Stimulated activated CD4-positive, alpha-beta T cell treated with anti-CD3 and anti-CD28 coated beads, Interleukin-4, amount 100 ng/mL, for 1 hour (primary cell): ENCODE measurements around the gene OPCML.

Source experiments
- DNase-seq: peaks from one replicate; pipeline ENCODE4 v3.0.0-alpha.2; 2020

The OPCML gene

DNA sequence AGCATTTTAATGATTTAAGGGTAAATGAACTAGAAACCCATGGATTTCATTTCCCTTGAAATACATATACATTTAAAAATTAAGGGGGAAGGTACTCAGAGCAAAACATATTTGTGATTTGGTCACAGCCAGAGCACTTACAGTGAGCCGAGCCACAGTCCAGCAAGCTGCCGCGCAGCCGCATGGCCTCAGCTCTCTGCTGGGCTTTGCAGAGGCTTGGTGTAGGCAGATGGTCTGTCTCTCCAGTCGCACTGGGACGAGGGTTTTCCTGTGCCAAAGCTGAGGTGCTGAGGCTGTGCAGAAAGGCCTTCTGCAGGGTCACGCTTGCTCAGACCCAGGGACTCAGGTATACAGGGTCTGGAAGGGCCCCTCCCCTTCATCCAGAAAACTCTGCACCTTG, 367.3 kb downstream of the OPCML start:
- no peak for DNase-seq

DNA sequence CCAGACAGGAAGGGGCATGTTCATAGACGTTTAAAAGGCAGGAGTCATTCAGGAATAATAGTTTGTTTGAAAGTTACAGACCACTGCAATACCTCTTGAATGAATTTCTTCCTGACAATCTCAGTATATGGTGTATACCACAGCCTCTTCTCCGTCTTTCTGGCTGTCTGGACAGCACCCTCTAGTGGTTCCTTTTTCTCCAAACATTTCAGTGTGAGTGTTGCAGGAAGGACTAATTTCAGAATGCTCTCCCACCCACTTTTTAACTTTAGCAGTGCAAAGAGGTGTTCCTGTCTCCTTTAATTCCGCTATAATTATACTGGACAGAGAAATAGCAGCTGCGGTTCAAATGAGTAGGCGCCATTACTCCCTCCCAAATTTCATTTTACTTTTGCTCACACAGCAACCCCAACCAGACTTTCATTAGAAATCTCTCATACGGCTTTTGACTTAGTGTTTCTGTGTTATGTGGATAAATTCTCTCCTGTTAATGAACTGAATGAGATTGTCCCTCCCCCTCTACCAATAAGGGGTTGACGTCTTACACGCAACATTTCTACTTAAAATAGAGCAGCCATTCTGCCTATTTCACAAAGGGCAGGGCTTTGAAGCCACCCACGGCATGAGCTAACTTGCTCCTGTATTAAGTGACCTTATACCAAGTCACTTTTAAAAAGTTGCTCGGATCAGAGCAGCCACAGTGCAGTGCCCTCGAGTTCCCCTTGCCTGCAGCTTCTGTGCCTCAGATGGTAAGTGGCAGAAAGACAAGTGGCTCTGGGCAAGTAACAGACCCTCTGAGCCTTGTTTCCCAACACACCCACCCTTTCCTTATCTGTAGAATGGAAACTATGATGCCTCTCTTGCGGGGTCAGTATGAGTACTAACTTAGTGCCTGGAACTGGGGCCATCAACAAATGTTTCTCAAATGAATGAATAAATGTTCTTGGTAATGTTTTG, 368.6 kb downstream of the OPCML start:
- DNase-seq, result no peak

DNA sequence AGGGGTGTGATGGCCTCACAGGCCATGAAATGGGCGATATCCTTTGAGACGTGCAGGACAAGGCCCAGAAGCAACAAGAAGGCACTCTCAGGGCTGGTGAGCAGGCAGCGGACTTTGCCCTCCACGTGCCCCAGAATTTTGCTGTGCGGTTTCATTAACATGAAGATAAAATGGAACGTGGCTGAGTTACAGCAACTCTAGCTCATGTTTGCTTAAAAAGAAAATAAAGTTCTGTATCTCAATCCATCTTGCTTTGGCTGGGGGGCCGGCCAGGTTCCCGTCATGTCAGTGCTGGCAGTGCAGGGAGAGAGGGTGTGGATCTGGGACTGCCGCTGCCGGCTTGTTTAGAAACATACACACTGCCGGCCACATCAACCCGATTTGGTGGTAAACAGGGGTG, 370.1 kb downstream of the OPCML start:
- no peak for DNase-seq

DNA sequence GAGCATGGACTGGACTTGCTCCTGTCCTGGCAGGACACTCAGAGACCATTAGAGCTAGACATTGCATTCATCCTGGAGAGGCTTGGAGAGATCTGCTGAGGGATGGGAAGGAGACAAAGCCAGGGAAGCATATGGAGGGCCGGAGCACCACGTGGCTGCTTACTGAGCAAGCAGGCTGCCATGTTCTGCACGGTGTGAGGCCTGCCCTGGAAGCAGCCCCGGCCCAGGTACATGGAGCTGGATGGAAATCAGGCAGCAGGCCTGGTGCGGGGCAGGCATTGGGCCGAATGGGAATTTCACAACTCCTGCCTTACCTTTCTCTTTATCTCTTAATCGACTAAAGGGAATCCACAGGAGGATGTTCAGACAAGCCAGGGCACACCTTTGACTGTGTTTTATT, 371.5 kb downstream of the OPCML start:
- DNase-seq, result no peak

DNA sequence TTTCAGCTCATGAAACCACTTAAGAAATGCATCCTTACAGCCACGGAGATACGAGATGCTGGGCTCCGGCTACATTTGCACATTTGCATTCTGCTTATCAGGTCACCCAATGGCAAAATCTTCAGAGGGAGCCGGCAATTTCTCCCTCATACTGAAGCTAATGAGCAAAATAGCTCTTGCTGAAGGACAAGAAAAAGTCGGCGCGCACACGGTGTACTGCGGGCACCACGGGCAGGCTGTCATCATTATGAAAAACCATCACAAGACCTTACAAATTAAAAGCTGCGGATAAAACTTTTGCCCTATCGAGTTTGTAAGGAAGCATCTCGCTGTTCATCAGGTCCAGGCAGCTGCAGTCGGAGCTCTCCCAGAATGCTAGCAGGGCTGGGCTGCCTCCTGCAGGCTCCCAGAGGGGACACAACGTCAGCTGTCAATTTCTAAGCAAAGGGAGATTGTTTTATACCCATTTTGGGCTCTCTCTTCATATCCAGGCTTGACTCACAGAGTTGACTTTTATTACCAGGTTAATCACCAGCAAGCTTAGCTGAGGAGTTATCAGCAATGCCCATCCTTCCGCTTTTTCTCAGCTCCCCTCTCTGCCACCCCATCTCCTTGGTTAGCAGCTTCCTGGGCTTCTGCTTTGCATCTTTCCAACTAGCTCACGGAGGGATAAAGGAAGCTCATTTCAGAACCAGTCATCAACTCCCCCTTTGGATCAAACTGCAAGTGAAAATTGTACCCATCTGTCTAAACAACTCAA, 375.1 kb downstream of the OPCML start:
- DNase-seq, result no peak

DNA sequence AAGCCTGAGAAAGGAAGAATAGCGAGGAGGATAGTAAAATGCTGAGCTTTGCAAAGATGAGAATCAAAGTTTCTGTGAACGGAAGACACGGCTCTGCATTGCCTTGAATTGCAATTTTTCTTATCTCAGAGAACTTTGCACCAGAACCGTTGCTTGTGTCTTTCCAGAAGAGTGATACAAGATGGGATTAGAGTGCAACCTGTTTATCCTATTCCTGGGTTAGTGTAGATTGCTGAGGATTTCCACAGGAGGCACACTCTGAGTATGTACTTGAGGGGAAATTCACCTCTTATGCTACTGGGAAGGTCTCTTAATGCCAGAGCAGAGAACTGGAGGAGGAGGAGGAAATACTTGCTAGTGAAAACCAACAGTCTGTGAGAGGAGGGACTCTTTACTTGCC, 377.5 kb downstream of the OPCML start:
- DNase-seq, result no peak

DNA sequence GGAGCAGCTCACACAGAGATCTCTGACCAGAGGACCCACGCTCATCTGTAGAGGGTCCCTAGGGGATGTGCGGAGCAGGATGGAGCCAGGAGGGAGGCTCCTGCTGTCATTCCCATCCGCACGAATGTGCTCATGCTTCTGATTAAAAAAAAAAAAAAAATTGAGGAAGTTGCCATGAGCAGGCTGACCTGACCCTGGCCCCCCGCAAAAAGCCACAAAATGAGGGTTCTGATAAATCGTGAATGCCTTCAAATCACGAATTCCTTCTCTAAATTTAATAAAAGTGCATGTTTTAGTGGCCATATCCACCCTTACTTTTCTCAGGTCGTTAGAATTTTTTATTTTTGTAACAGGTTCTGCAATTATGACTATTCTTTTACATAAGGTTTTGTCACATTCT, 378.2 kb downstream of the OPCML start:
- no peak for DNase-seq

DNA sequence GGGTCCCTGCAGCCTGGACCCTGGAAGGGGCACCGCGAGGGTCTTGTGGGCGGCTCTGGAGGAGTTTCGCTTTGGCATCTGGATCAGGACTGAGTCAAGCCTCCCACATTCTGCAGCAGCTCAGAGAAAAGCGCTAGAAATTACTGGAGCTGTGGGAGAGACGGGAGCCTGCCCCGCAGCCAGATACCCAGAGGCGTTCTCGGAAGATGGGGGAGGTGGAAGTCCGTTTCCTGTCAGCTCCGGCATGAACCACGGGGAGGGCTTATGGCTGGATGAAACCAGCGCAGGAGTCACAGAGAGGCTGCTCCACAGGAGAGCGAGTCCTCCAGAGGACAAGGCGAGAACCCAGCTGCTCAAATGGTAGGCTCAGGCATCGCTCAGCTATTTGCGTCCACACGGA, 379.3 kb downstream of the OPCML start:
- DNase-seq, result no peak

DNA sequence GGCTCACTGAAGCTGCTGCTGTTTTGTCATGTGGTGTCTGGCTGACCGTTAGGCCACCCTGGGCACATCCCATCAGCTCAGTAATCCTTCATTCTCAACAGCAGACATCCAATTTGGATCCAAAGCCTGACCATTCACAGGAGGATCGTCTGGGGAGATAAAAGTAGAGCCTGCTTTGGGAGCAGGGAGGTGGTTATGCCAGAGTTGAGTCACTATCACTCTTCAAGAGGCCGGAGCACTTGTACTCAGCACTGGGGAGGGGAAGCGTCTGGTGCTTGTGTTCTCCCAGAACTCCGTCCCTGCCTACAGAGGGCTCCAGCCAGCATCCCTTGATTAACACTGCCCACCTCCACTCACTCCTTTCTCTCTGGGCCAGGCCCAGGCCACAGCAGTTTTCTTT, 382.6 kb downstream of the OPCML start:
- DNase-seq, result no peak

DNA sequence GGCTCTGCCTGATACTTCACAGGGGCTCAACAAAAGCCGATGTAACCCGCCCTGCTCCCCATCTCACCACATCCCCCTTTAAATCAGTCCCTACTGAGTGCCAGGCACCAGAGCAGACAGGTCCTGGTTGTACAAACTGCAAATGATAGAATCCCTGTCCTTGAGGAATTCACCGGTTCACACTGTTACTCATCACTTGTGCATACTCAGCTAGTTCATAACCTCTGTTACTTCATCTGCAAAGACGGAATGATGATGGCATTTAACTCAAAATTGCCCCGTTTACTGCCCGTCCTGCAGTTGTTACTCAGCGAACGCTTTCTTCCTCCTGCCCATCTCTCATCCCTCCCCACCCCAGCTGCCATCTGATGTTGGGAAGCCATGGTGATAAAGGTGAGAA, 384.7 kb downstream of the OPCML start:
- no peak for DNase-seq

DNA sequence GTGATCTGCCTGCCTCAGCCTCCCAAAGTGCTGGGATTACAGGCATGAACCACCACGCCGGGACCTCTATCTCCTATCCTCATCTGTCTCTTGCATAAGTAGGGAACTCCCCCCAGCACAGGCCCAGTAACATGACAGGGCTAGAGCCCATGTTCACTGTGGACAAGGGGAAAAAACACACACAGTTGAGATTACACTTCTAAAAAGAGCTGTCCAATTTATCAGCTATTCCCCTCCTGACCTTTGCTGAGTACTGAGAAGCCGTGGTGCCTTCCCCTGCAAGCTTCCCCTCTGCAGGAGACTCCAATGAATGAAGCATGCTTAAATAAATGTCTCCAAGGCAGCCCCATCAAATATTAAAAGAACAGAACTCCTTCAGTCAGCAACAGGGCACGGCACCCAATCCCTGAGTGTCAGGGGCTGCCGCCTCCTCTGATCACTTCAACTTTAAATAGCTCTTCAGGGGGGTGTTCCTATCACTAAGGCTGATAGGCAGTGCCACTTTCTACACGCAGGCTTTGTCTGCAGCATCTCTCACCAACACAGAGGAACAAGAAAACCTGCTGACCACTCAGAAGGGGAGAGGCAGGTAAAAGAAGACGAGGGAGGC, 385.5 kb downstream of the OPCML start:
- no peak for DNase-seq

DNA sequence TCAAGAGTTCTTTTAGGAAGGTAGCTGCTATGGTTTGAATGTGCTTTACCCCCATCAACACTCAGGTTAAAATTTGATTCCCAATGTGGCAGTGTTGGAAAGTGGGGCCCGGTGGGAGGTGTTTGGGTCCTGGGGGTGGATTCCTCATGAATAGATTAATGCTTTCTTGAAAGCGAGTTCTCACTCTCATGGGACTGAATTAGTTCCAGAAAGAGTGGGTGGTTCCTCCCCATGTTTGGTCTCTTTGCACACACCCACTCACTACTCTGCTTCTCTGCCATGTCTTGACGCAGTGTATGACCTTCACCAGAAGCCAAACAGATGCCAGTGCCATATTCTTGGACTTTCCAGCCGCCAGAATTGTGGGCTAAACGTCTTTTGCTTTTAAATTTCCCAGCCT, 394.4 kb downstream of the OPCML start:
- DNase-seq, result no peak

DNA sequence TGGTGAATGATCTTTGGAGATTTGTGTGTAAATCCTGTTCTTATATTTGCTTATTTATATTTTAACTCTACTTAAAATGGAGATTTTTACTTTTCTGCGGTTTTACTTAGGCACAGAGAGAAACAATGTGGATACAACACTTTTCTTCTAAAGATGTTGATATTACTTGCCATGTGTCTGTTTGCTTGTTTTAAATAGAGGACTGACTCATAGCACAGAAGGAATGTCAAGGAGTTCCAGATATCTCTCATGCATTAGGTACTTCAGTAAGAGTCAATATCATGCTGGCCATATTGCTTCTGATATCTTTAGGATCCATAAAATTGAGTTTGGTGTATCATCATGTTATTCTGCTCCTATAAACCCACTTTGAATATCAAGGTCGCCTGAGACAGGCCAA, 395.0 kb downstream of the OPCML start:
- DNase-seq, result no peak

DNA sequence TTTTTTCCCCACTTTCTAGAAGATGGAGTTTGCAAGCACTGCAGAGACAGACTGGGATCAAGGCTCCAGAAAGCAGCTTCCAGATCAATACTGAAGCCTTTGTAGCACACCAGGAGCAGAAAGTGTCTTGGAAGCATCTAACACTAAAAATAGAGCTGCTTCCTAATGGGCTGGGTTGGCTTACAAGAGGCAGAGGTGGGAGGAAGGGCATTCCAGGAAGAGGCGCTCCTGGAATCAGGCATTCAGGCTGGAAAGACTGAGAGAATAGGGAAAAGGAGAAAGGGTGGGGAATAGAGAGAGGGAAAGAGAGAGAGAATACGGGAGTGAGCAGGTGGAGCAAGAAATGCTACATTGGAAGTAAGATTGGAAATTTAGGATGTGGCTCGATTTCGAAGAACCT, 395.9 kb downstream of the OPCML start:
- DNase-seq, result no peak

DNA sequence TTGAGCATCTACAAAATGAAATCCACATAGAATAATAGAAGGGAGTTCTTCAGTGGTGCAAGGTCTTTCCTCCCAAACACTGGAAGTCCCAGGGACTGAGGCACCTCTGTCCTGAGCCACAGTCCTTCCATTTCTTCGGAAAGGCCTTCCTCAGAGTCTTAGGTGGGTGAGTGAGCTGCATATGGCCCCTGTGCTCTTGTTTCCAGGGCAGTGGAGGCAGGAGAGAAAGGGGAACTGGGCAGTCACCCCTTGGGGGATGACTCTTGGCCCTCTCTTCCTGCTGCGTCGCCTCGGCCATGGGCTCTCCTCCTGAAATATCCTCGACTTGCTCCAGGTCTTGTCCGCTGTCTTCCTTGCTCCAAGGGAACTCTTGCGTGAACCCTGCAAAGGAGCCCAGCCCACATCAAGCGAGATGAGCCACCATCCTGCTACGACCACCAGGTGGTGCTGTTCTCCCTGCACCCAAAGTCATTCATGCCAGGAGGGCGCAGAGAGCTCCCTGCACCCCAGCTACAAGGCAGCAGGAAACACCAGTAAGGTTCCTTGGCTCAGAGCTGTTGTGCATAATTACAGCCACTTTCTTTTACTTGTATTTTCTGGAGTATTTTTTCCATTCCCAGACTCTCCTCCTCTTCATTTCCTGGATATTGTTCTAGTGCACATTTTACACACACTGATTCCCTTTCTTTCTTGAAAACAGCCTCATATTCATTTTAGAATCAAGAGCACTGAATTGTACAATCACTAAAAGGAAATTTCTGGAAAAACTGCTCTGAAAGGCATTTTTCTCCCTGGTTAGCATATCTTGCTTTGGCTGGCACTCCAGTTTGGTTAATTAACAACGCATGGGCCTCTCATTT, 397.8 kb downstream of the OPCML start:
- DNase-seq, result peak; percentile 23

DNA sequence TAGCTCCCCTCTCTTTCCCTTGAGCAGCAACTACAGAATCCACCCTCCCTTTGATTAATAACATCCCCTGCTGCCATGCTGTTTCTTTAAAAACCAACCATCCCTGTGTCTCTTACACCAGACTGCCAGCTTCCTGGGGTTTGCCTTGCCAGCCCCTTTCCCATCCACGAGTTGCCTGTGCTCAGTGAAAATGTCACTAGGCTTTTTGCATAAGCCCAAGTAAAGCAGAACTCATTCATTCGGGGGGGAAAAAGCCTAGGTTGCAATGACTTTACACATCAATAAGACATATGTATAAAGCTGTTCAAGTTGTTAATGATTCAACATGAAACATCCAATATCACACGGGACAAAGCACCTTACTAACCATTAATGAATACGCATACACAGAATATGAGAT, 398.7 kb downstream of the OPCML start:
- DNase-seq, result no peak

DNA sequence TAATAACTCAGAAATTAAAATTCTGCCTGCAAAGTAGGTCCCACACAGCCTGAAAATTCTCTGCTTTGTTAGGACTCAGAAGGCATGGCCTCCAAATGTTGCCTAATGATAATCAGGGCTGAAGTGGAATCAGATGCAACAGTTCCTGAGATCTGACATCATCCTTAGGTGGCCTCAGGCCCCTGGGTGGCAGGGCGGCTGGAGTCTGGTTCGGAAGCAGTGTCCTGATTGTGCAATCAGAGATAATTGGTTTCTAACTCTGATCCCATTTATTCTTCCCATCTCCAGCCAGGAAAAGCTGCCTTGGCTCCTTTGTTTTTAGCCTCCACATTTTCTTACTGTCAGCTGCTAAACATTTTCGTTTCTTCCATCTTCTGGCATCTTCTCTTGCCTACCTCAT, 399.3 kb downstream of the OPCML start:
- DNase-seq, result no peak

DNA sequence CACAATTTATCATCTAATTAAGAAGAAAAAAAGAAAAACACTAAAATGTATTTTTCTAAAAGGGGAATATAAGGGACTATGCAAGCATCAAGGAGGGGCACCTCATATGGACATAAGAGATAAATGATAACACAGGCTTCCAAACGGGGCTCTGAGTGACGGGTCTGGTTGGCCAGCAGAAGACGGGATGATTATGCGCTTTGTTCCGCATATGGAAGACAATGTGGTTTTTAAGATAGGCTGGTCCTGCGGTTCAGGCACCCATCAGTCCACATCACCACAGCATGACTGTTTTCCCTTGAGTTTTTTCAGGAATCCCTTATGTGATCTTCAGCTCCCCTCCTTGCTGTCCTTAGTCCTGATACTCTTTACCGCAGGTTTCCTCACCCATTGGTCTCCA, 404.6 kb downstream of the OPCML start:
- DNase-seq, result no peak

DNA sequence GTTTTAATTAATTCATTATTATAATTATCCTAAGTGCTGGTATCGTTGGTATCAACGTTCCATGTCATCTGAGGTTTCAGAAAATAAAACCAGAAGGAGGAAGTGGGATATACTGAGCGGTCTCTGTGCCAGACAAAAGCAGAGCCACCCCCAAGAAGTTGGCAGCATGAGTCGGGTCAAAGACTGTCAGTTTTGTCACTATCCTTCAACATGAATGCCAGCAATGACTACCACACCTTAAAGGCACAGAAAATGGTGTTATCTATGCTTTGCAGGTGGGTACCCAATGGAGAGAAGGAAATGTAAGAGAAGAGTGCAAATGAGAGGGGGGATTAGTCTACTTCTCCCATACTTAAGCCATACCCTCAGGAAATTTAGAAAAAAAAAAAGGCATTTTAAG, 408.5 kb downstream of the OPCML start:
- DNase-seq, result no peak

DNA sequence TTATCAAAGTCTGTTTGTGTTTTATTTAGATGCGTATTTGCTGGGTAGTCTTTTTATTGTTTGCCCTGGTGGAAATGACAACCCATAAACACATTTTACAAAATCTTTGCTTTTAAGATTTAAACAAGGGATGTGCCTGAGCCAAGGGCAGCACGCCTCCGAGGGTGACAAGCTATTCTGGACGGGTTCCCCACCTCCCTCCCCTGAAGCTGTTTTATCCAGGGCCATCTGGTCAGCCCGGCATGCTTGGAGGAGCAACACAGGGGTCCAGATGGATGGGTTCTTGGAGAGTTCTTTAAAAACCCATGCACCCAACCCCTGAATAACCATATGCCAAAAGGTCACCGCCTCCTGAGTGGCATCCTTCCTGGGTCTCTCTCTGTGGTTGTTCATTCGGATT, 408.9 kb downstream of the OPCML start:
- no peak for DNase-seq

DNA sequence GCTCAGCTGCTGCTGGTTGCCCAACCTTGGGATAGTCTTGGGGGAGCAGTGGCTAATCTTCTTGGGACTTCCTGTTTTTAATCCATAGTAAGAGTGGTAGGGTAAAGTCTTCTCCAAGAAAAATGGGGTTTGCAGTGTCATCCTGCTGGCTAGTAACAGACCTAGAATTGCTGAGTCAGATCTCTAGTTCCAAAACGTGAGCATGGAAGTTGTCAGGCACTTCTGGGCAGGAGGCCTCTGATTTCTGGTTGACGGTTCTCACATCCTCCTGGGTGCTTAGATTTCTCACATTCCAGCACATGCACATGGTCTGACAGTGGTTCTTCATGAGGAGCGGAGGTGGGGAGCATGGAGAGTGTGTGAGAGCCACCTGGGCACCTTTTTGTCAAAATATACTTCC, 410.0 kb downstream of the OPCML start:
- DNase-seq, result no peak

DNA sequence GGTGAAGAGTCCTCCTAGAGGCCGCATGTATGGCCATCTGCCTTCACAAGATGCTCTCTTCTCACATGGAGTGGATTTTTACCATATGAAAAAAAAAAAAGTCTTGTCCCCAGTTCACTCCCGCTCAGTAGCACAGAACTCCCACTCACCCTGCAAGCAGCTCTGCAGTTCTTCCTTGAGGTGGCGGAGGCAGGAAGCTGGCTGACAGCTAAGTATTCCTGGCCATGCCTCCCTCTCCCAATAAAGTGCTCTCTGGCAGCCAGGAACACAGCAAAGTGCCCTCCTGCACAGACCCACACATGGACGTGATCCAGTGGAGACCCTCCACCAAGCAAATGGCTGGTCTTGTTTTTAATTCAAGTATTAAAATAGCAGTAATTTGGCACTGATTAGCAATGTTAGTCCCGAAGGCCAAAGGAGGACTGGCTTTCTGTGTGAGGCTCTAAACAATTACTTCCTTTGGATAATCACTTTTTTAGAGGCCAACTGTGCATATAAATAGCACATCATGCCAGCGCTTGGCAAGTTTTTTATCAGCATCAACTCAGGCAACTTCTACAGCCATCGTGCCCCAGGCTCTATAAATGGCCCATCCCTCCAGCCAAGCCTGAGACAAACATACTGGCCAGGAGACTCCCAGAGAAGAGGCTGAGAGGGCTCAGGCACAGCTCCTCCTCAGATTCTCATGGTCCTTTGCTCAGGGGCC, 413.6 kb downstream of the OPCML start:
- DNase-seq, result no peak
